WERI-Rb-1 (cell line): ENCODE results near the gene CALML6.
A peak's percentile ranks its signal among the peaks of the same experiment; 100 is the strongest.

Experiments
- DNase-seq: peaks from one replicate; pipeline ENCODE4 v3.0.0-alpha.2; 2020
- H3K27ac ChIP-seq: fragments of 250-450 bp; sonication (Bioruptor Pico); 2 replicates; pipeline ENCODE4 v1.5.1; 2020; ENCODE audit warnings: mild to moderate bottlenecking, moderate library complexity
- H3K27me3 ChIP-seq: fragments of 250-450 bp; sonication (Bioruptor Pico); 2 replicates; pipeline ENCODE4 v1.5.1; 2021; ENCODE audit warnings: mild to moderate bottlenecking, low read depth, moderate library complexity; ENCODE audit not compliant: insufficient read depth, severe bottlenecking
- H3K36me3 ChIP-seq: fragments of 250-450 bp; sonication (Bioruptor Pico); 2 replicates; pipeline ENCODE4 v1.5.1; 2020; ENCODE audit warnings: mild to moderate bottlenecking, moderate library complexity
- H3K4me3 ChIP-seq: 2 replicates; pipeline ENCODE4 v1.5.1; 2011; ENCODE audit warnings: low read depth, mild to moderate bottlenecking, control low read depth, low read length
- H3K9me3 ChIP-seq: fragments of 250-450 bp; sonication (Bioruptor Pico); 2 replicates; pipeline ENCODE4 v1.5.1; 2021; ENCODE audit warnings: mild to moderate bottlenecking, moderate library complexity; ENCODE audit not compliant: severe bottlenecking
- CTCF ChIP-seq: IDR thresholded peaks from 2 replicates; pipeline ENCODE4 v1.5.1; 2011; ENCODE audit warnings: low read depth, mild to moderate bottlenecking, control low read depth, inconsistent platforms, low read length

Gene CALML6

GRCh38 chr1:1946540-1946939 lies 31.5 kb downstream of the CALML6 start:
- DNase-seq = no peak
- H3K9me3 ChIP-seq = no peaks in the 10 kb centered on the region
- no peaks in the 10 kb centered on the region for H3K36me3 ChIP-seq
- TF ChIP-seq CTCF = no peak
- H3K27me3 ChIP-seq = no peaks in the 10 kb centered on the region
- H3K4me3 ChIP-seq = no peak overlapping the region
- no peak overlapping the region for H3K27ac ChIP-seq

GRCh38 chr1:1947493-1947892 lies 32.4 kb downstream of the CALML6 start:
- Histone ChIP-seq H3K27me3 (no peaks in the 10 kb centered on the region), H3K27ac (no peak overlapping the region), H3K36me3 (no peaks in the 10 kb centered on the region), H3K9me3 (no peaks in the 10 kb centered on the region), H3K4me3 (no peak overlapping the region)
- DNase-seq = no peak
- no peak for TF ChIP-seq CTCF

- Histone ChIP-seq H3K27ac (no peak overlapping the region), H3K4me3 (no peak overlapping the region), H3K36me3 (no peaks in the 10 kb centered on the region), H3K27me3 (no peaks in the 10 kb centered on the region), H3K9me3 (no peaks in the 10 kb centered on the region)
- no peak for TF ChIP-seq CTCF
- no peak for DNase-seq
These were observed 33.7 kb downstream of the CALML6 start for GRCh38 chr1:1948783-1949182.

GRCh38 chr1:1950940-1951339 lies 35.9 kb downstream of the CALML6 start:
- H3K4me3 ChIP-seq = no peak overlapping the region
- H3K36me3 ChIP-seq = no peaks in the 10 kb centered on the region
- H3K27ac ChIP-seq = no peak overlapping the region
- no peak for DNase-seq
- H3K27me3 ChIP-seq = no peaks in the 10 kb centered on the region
- TF ChIP-seq CTCF = no peak
- H3K9me3 ChIP-seq = no peaks in the 10 kb centered on the region

- H3K9me3 ChIP-seq = no peaks in the 10 kb centered on the region
- no peaks in the 10 kb centered on the region for H3K27me3 ChIP-seq
- H3K4me3 ChIP-seq = no peak overlapping the region
- no peaks in the 10 kb centered on the region for H3K36me3 ChIP-seq
- no peak overlapping the region for H3K27ac ChIP-seq
- no peak for TF ChIP-seq CTCF
- DNase-seq = no peak
These were observed 39.0 kb downstream of the CALML6 start for GRCh38 chr1:1954015-1954414.

- Histone ChIP-seq H3K9me3 (no peaks in the 10 kb centered on the region), H3K27me3 (no peaks in the 10 kb centered on the region), H3K27ac (no peak overlapping the region), H3K4me3 (no peak overlapping the region), H3K36me3 (no peaks in the 10 kb centered on the region)
- peak; percentile 67 for TF ChIP-seq CTCF
- peak; percentile 59 for DNase-seq
These were observed 39.9 kb downstream of the CALML6 start for GRCh38 chr1:1954831-1955441.
